H1 (cell line): ENCODE data around the gene DENND5B. TPM values are rescaled to one million over a fixed set of nuclear protein-coding genes. Genes with fewer than 3 reads are reported as not detected.
"Not testable (repeated sequence)": the region's sequence is repeated elsewhere in the genome, so short reads cannot be mapped to it uniquely, and the experiment has no call there.

ENCODE experiments used
- CTCF ChIA-PET: fragments of 300-600 bp; sonication (Branson Sonifier 250); formaldehyde crosslinking; loops from one replicate; lab custom pipeline; 2021; ENCODE audit not compliant: partially characterized antibody; lab: Charles Lee
- POLR2A ChIA-PET: fragments of 300-600 bp; sonication (Branson Sonifier 250); formaldehyde crosslinking; loops from one replicate; lab custom pipeline; 2021; ENCODE audit warnings: inconsistent platforms; ENCODE audit not compliant: partially characterized antibody; lab: Charles Lee
- DNase-seq, 2 experiments: peaks; one replicate each; pipeline versions ENCODE4 v3.0.0 to v3.0.0-alpha.2; 2010 to 2022; ENCODE audit warnings: low spot score in 2 of 2, low read depth in 1 of 2, mixed read lengths in 1 of 2
- FAIRE-seq: peaks from 2 replicates; lab custom pipeline; 2011; peaks lifted over from hg19 to GRCh38; lab: Jason Lieb, UNC
- H2AFZ ChIP-seq: 2 replicates; pipeline ENCODE4 v1.8.1; 2012; ENCODE audit warnings: low read length, inconsistent platforms
- H2AK5ac ChIP-seq: 2 replicates; pipeline ENCODE4 v1.6.1; 2013; ENCODE audit warnings: low read depth, low read length
- H2BK120ac ChIP-seq: replicated peaks from 2 replicates; pipeline ENCODE3; 2013; ENCODE audit warnings: low read depth, low read length, inconsistent platforms
- H2BK12ac ChIP-seq: 2 replicates; pipeline ENCODE4 v1.6.1; 2013; ENCODE audit warnings: low read depth, low read length
- H2BK15ac ChIP-seq: 2 replicates; pipeline ENCODE4 v1.6.1; 2013; ENCODE audit warnings: low read length
- H2BK20ac ChIP-seq: 2 replicates; pipeline ENCODE4 v1.6.1; 2013; ENCODE audit warnings: low read length
- H2BK5ac ChIP-seq: 2 replicates; pipeline ENCODE4 v1.6.1; 2013; ENCODE audit warnings: low read depth, low read length
- H3K14ac ChIP-seq: 2 replicates; pipeline ENCODE4 v1.6.1; 2013; ENCODE audit warnings: inconsistent platforms; ENCODE audit not compliant: insufficient read length
- H3K18ac ChIP-seq: 2 replicates; pipeline ENCODE4 v1.6.1; 2013; ENCODE audit warnings: low read length; ENCODE audit errors: extremely low read depth
- H3K23ac ChIP-seq: 2 replicates; pipeline ENCODE4 v1.6.1; 2013; ENCODE audit warnings: inconsistent platforms; ENCODE audit not compliant: insufficient read length
- H3K23me2 ChIP-seq: 2 replicates; pipeline ENCODE4 v1.6.1; 2013; ENCODE audit warnings: low read depth, low read length
- H3K27ac ChIP-seq: 2 replicates; pipeline ENCODE4 v1.6.1; 2011; ENCODE audit warnings: low read depth, low read length, inconsistent platforms
- H3K27me3 ChIP-seq, 4 experiments: replicated peaks in 1 of 4; 1 replicate in 1 of 4; 2 replicates in 3 of 4; pipeline versions ENCODE4 v1.6.1 to v1.8.1; 2011 to 2013; ENCODE audit warnings: low read length in 3 of 4, mild to moderate bottlenecking in 3 of 4, inconsistent platforms in 2 of 4, mixed read lengths in 2 of 4, moderate library complexity in 1 of 4; ENCODE audit not compliant: control insufficient read depth in 3 of 4, insufficient read depth in 3 of 4; ENCODE audit errors: extremely low read depth in 1 of 4
- H3K36me3 ChIP-seq, 4 experiments: 2 replicates each; pipeline versions ENCODE4 v1.6.1 to v1.8.1; 2011 to 2013; ENCODE audit warnings: mild to moderate bottlenecking in 4 of 4, low read length in 3 of 4, moderate library complexity in 2 of 4, control low read depth in 1 of 4, inconsistent platforms in 1 of 4; ENCODE audit not compliant: insufficient read depth in 4 of 4, control insufficient read depth in 2 of 4
- H3K4ac ChIP-seq: replicated peaks from 2 replicates; pipeline ENCODE3; 2013; ENCODE audit warnings: low read length, low read depth, mixed read lengths, inconsistent platforms; ENCODE audit not compliant: insufficient read length
- H3K4me1 ChIP-seq, 4 experiments: replicated peaks in 1 of 4; 1 replicate in 1 of 4; 2 replicates in 3 of 4; pipeline versions ENCODE4 v1.6.1 to v1.8.1; 2011 to 2013; ENCODE audit warnings: low read length in 3 of 4, inconsistent platforms in 2 of 4, mixed read lengths in 1 of 4; ENCODE audit not compliant: insufficient read depth in 4 of 4, control insufficient read depth in 3 of 4
- H3K4me2 ChIP-seq, 2 experiments: 2 replicates each; pipeline versions ENCODE4 v1.6.1 to v1.8.1; 2011 to 2013; ENCODE audit warnings: low read depth in 2 of 2, low read length in 2 of 2, control low read depth in 1 of 2, inconsistent platforms in 1 of 2, mild to moderate bottlenecking in 1 of 2; ENCODE audit not compliant: insufficient read depth in 1 of 2
- H3K4me3 ChIP-seq, 4 experiments: fragments of 200-600, 300-600 bp in 1 of 4; sonication (generic), shearing (Covaris generic), sonication (Bioruptor Twin) in 1 of 4; 2 replicates each; pipeline versions ENCODE4 v1.5.1 to v1.8.1; 2011 to 2016; ENCODE audit warnings: low read length in 4 of 4, low read depth in 3 of 4, control low read depth in 2 of 4, inconsistent platforms in 2 of 4, mild to moderate bottlenecking in 2 of 4, mixed read lengths in 1 of 4, moderate library complexity in 1 of 4; ENCODE audit not compliant: insufficient read depth in 2 of 4; ENCODE audit errors: extremely low read depth in 1 of 4
- H3K56ac ChIP-seq: replicated peaks from 2 replicates; pipeline ENCODE3; 2013; ENCODE audit warnings: low read depth, mild to moderate bottlenecking, mixed read lengths, low read length, inconsistent platforms; ENCODE audit not compliant: insufficient read length
- H3K79me1 ChIP-seq: 2 replicates; pipeline ENCODE4 v1.6.1; 2013; ENCODE audit warnings: low read depth, low read length, control low read depth
- H3K79me2 ChIP-seq, 2 experiments: 2 replicates each; pipeline versions ENCODE4 v1.6.1 to v1.8.1; 2012 to 2013; ENCODE audit warnings: low read length in 2 of 2, mild to moderate bottlenecking in 2 of 2, inconsistent platforms in 1 of 2; ENCODE audit not compliant: insufficient read depth in 2 of 2, control insufficient read depth in 1 of 2
- H3K9ac ChIP-seq, 4 experiments: replicated peaks in 1 of 4; 1 replicate in 1 of 4; 2 replicates in 3 of 4; pipeline versions ENCODE4 v1.6.1 to v1.8.1; 2011 to 2013; ENCODE audit warnings: low read depth in 3 of 4, low read length in 3 of 4, control low read depth in 2 of 4, mild to moderate bottlenecking in 2 of 4, moderate library complexity in 2 of 4, inconsistent platforms in 1 of 4; ENCODE audit errors: extremely low read depth in 1 of 4
- H3K9me3 ChIP-seq, 2 experiments: 2 replicates each; pipeline versions ENCODE4 v1.6.1 to v1.8.1; 2012 to 2013; ENCODE audit warnings: mild to moderate bottlenecking in 2 of 2, moderate library complexity in 2 of 2, control low read depth in 1 of 2, inconsistent platforms in 1 of 2, low read depth in 1 of 2, low read length in 1 of 2, mixed read lengths in 1 of 2; ENCODE audit not compliant: insufficient read depth in 2 of 2
- H4K20me1 ChIP-seq, 2 experiments: replicated peaks in 1 of 2; 2 replicates each; pipeline versions ENCODE3 to v1.8.1; 2011 to 2013; ENCODE audit warnings: inconsistent platforms in 2 of 2, low read length in 2 of 2, mild to moderate bottlenecking in 1 of 2; ENCODE audit not compliant: insufficient read depth in 2 of 2, control insufficient read depth in 1 of 2
- H4K5ac ChIP-seq: 2 replicates; pipeline ENCODE4 v1.6.1; 2013; ENCODE audit warnings: low read length, low read depth, mixed read lengths, inconsistent platforms; ENCODE audit not compliant: insufficient read length
- H4K8ac ChIP-seq: 2 replicates; pipeline ENCODE4 v1.8.0; 2013; ENCODE audit warnings: mild to moderate bottlenecking, moderate library complexity, low read length, inconsistent platforms; ENCODE audit not compliant: insufficient read depth; ENCODE audit errors: extremely low read depth
- H4K91ac ChIP-seq: replicated peaks from 2 replicates; pipeline ENCODE3; 2013; ENCODE audit warnings: low read length, mixed read lengths, inconsistent platforms; ENCODE audit not compliant: insufficient read length
- CEBPB ChIP-seq: IDR thresholded peaks from 2 replicates; pipeline ENCODE4 v1.6.1; 2012; ENCODE audit warnings: low read depth, low read length
- WGBS, 2 experiments: shearing (Covaris generic) in 1 of 2; methylation state at CpG; one replicate each; pipeline versions ENCODE4 v1.1.6 to v1.1.7; 2013 to 2015; ENCODE audit warnings: low lambda C conversion rate in 2 of 2, mixed read lengths in 2 of 2, inconsistent platforms in 1 of 2, low coverage in 1 of 2, missing lambda C conversion rate in 1 of 2; ENCODE audit not compliant: insufficient replicate concordance in 2 of 2, insufficient coverage in 1 of 2, insufficient read length in 1 of 2; ENCODE audit errors: extremely low coverage in 1 of 2, missing lambda C conversion rate in 1 of 2; 5-methylcytosine and 5-hydroxymethylcytosine counted together
- polyA plus RNA-seq, 7 experiments: library from polyadenylated mRNA; depleted of rRNA in 3 of 7; stranded (reverse) in 5 of 7; unstranded in 2 of 7; fragments of >200 nt in 5 of 7; fragments of 200-250 nt in 2 of 7; gene quantifications; 1 replicate in 5 of 7; 2 replicates in 1 of 7; 4 replicates in 1 of 7; pipeline versions ENCODE4 v1.2.1 to v1.2.3, GENCODE V29; 2011 to 2013; ENCODE audit warnings: missing spikeins in 2 of 7, mixed read lengths in 2 of 7
- total RNA-seq: library from RNA; stranded (reverse); fragmentation: NEBNext Ultra II Directional; extraction: Animal tissue kit (Norgen Biotek cat#: 25700); gene quantifications from 2 replicates; pipeline ENCODE4 v1.2.1, GENCODE V29; 2021
- TF ChIP-seq, protein P1 (sequence below): IDR thresholded peaks from 2 replicates; pipeline ENCODE4 v1.6.1; 2011; ENCODE audit warnings: low read depth, mild to moderate bottlenecking, low read length; ENCODE audit not compliant: insufficient read depth

DENND5B gene
- total and polyA plus RNA-seq, 2 of the 8 experiments (the other 6 are each of a cell fraction or from before 2014, with no cell fraction given): 13.4 to 20.2 TPM

DNA sequence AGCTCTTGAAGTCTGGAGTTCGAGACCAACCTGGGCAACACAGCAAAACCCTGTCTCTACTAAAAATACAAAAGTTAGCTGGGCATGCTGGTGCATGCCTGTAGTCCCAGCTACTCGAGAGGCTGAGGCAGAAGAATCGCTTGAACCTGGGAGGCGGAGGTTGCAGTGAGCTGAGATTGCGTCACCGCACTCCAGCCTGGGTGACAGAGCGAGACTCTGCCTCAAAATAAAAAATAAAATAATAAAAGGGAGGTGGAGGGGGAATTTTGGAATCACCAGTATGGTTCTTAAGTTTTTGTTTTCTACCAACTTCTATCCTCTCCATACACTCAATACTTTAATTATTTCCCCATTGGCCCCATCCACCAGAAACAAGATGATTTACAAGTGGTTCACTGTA, 16.6 kb downstream of the DENND5B start:
- H3K9ac ChIP-seq, H3K27me3 ChIP-seq, H2BK20ac ChIP-seq, H4K8ac ChIP-seq, H4K91ac ChIP-seq, H2BK5ac ChIP-seq, H3K4me3 ChIP-seq, H3K23me2 ChIP-seq, FAIRE-seq, H2AFZ ChIP-seq, DNase-seq, H3K27ac ChIP-seq, H3K4me2 ChIP-seq, H2BK120ac ChIP-seq, H2AK5ac ChIP-seq, H3K23ac ChIP-seq, H3K14ac ChIP-seq, H3K56ac ChIP-seq, H3K79me1 ChIP-seq, H3K18ac ChIP-seq, H3K4me1 ChIP-seq, H4K5ac ChIP-seq, H3K36me3 ChIP-seq, H4K20me1 ChIP-seq, H3K9me3 ChIP-seq, H2BK12ac ChIP-seq, H3K4ac ChIP-seq, H2BK15ac ChIP-seq: not testable (repeated sequence)
- ChIA-PET POLR2A (interaction anchor here (0.6 to 4.3 kb wide), 3 partner anchors 11 to 79 kb away, joined by 3 to 13 read pairs (median 6); partner anchors contain the start of gene DENND5B), CTCF (interaction anchor here (0.6 to 2.3 kb wide), 5 partner anchors 10 to 588 kb away, joined by 3 to 10 read pairs (median 4); no protein-coding TSS in a partner anchor)
- TF ChIP-seq, protein P1, sequence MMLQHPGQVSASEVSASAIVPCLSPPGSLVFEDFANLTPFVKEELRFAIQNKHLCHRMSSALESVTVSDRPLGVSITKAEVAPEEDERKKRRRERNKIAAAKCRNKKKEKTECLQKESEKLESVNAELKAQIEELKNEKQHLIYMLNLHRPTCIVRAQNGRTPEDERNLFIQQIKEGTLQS: 0 out of 2 replicates have a peak, but pooled peaks have one; percentile 20
- peak; percentile 57 for TF ChIP-seq CEBPB
- peaks cover 0 to 30% of the 10 kb centered on the region in 2 experiments; a peak in 2 of 4 replicates for H3K79me2 ChIP-seq
- 95% methylated on average over 7 of the region's 7 CpGs; no CpG with 5 or more reads in 1 of the 2 experiments for WGBS, 2 experiments
